ENCODE results near the gene INO80C. TPM values are rescaled to one million over a fixed set of nuclear protein-coding genes. Genes with fewer than 3 reads are reported as not detected.
A peak's percentile ranks its signal among the peaks of the same experiment; 100 is the strongest.

The INO80C gene
- total RNA-seq, 1 experiment from 2014 or later, result 42.3 TPM

- no peak for TF ChIP-seq ZNF281 (CRISPR knock-in tag; IDR thresholded peaks at IDR 0.05)
Observed at GRCh38 chr18:35535297-35535696, 37.5 kb upstream of the INO80C start (continued).

- TF ChIP-seq E2F4 (CRISPR knock-in tag; IDR thresholded peaks at IDR 0.05; ENCODE audit: borderline replicate concordance, low read depth) (no peak), IRF2 (CRISPR knock-in tag; IDR thresholded peaks at IDR 0.05; ENCODE audit: borderline replicate concordance, low read depth) (no peak), ZNF121 (CRISPR knock-in tag; IDR thresholded peaks at IDR 0.05) (no peak), E2F1 (CRISPR knock-in tag; IDR thresholded peaks at IDR 0.05) (no peak)
- CTCF ChIA-PET, result no interaction called here
- peaks cover 44% of the 10 kb centered on the region for H3K9me3 Mint-ChIP-seq
- DNase-seq (ENCODE audit: low spot score) (no peak), ATAC-seq (no peak)
- peaks cover 17% of the 10 kb centered on the region for H3K36me3 Mint-ChIP-seq
- POLR2A ChIA-PET, result no interaction called here
- H3K4me3 Mint-ChIP-seq, result no peak overlapping the region
- peaks cover under 1% of the 10 kb centered on the region for H3K4me1 Mint-ChIP-seq
- H3K27ac Mint-ChIP-seq, result no peak overlapping the region
- H3K27me3 Mint-ChIP-seq (ENCODE audit: low read depth), result no peaks in the 10 kb centered on the region; the same call in 1 of the 2 replicates
Observed at GRCh38 chr18:35533916-35534405, 36.2 kb upstream of the INO80C start.

- H3K9me3 Mint-ChIP-seq, result peaks cover 32% of the 10 kb centered on the region
- ATAC-seq, result no peak
- peaks cover 30% of the 10 kb centered on the region for H3K4me1 Mint-ChIP-seq
- H3K36me3 Mint-ChIP-seq, result peaks cover 13% of the 10 kb centered on the region
- no peaks in the 10 kb centered on the region; the same call in none of the 2 replicates for H3K27me3 Mint-ChIP-seq (ENCODE audit: low read depth)
- no peak overlapping the region for H3K4me3 Mint-ChIP-seq
- peak overlapping the region; percentile 51; the same call in 1 of the 2 replicates for H3K27ac Mint-ChIP-seq
- POLR2A ChIA-PET, result no interaction called here
- TF ChIP-seq E2F1 (CRISPR knock-in tag; IDR thresholded peaks at IDR 0.05), result no peak
- no peak for TF ChIP-seq MYBL2 (CRISPR knock-in tag; IDR thresholded peaks at IDR 0.05)
- TF ChIP-seq FOXP4 (CRISPR knock-in tag; IDR thresholded peaks at IDR 0.05), result no peak
- TF ChIP-seq TCF7 (CRISPR knock-in tag; IDR thresholded peaks at IDR 0.05; ENCODE audit: low read depth), result no peak
- TF ChIP-seq ZMAT4 (CRISPR knock-in tag; IDR thresholded peaks at IDR 0.05), result no peak
- TF ChIP-seq RORB (CRISPR knock-in tag; IDR thresholded peaks at IDR 0.05), result no peak
- no peak for TF ChIP-seq ZNF396 (CRISPR knock-in tag; IDR thresholded peaks at IDR 0.05; ENCODE audit: borderline replicate concordance)
- TF ChIP-seq RELA (CRISPR knock-in tag; IDR thresholded peaks at IDR 0.05; ENCODE audit: borderline replicate concordance), result no peak
- no peak for TF ChIP-seq SP1 (CRISPR knock-in tag; conservative IDR thresholded peaks at IDR 0.05)
- TF ChIP-seq CTCF (IDR thresholded peaks at IDR 0.05), result no peak
- no peak for TF ChIP-seq SMAD4 (CRISPR knock-in tag; IDR thresholded peaks at IDR 0.05)
- no peak for TF ChIP-seq NFATC4 (CRISPR knock-in tag; IDR thresholded peaks at IDR 0.05)
- no peak for TF ChIP-seq ZBTB21 (CRISPR knock-in tag; IDR thresholded peaks at IDR 0.05; ENCODE audit: borderline replicate concordance)
- CTCF ChIA-PET, result interaction anchor here (0.6 kb wide), 1 partner anchor 213 kb away, joined by 4 read pairs; no protein-coding TSS in a partner anchor
- DNase-seq (ENCODE audit: low spot score), result no peak
Observed at GRCh38 chr18:35528749-35529274, 31.1 kb upstream of the INO80C start.

All from WTC11 (cell line).